Measurements from ENCODE around the gene PRDM16. TPM values are rescaled to one million over a fixed set of nuclear protein-coding genes. Genes with fewer than 3 reads are reported as not detected.

The PRDM16 gene
- total and polyA plus RNA-seq, 4 donors, result 0.05 to 0.67 (median 0.19) TPM

- Histone ChIP-seq H3K9ac (ENCODE audit: low read depth in 1 of 2, low read length in 2 of 2) (no peak overlapping the region), H3K36me3 (ENCODE audit: control insufficient read depth in 4 of 4, insufficient read depth in 3 of 4, low read depth in 1 of 4, low read length in 3 of 4) (no peaks in the 10 kb centered on the region), H3K27ac (ENCODE audit: low read depth in 1 of 2, low read length in 2 of 2) (no peak overlapping the region), H3K27me3 (ENCODE audit: control insufficient read depth in 4 of 4, insufficient read depth in 4 of 4, low read length in 3 of 4) (peaks cover 0 to 4% (median 2%) of the 10 kb centered on the region in 4 donors), H3K9me3 (ENCODE audit: control insufficient read depth in 4 of 4, low read length in 3 of 4) (no peaks in the 10 kb centered on the region), H3K4me1 (ENCODE audit: control insufficient read depth in 4 of 4, insufficient read depth in 4 of 4, low read length in 3 of 4) (no peaks in the 10 kb centered on the region), H3K4me3 (ENCODE audit: low read depth in 1 of 3, low read length in 3 of 3) (no peak overlapping the region)
- WGBS, result 77% methylated on average over 5 of the region's 5 CpGs
- DNase-seq (ENCODE audit: low spot score), result no peak
- TF ChIP-seq ZBTB33 (IDR thresholded peaks at IDR 0.05) (no peak), HNF4A (conservative IDR thresholded peaks at IDR 0.05) (no peak), MAX (IDR thresholded peaks at IDR 0.05) (no peak), TAF1 (conservative IDR thresholded peaks at IDR 0.05) (no peak), REST (IDR thresholded peaks at IDR 0.05) (no peak), GABPA (IDR thresholded peaks at IDR 0.05 in 1 of 2, conservative IDR thresholded peaks at IDR 0.05 in 1 of 2) (no peak), CTCF (IDR thresholded peaks at IDR 0.05; ENCODE audit: low read depth, low read length, missing input control) (no peak), NR2F2 (IDR thresholded peaks at IDR 0.05) (no peak)
These were observed 12.4 kb upstream of the PRDM16 start for GRCh38 chr1:3056641-3057040.

- no peak for DNase-seq (ENCODE audit: low spot score)
- Histone ChIP-seq H3K27me3 (ENCODE audit: control insufficient read depth in 4 of 4, insufficient read depth in 4 of 4, low read length in 3 of 4) (peaks cover 0 to 5% (median 2%) of the 10 kb centered on the region in 4 donors), H3K36me3 (ENCODE audit: control insufficient read depth in 4 of 4, insufficient read depth in 3 of 4, low read depth in 1 of 4, low read length in 3 of 4) (no peaks in the 10 kb centered on the region), H3K9ac (ENCODE audit: low read depth in 1 of 2, low read length in 2 of 2) (no peak overlapping the region), H3K4me1 (ENCODE audit: control insufficient read depth in 4 of 4, insufficient read depth in 4 of 4, low read length in 3 of 4) (peaks cover 0 to 2% (median under 1%) of the 10 kb centered on the region in 4 donors), H3K9me3 (ENCODE audit: control insufficient read depth in 4 of 4, low read length in 3 of 4) (no peaks in the 10 kb centered on the region), H3K27ac (ENCODE audit: low read depth in 1 of 2, low read length in 2 of 2) (no peak overlapping the region), H3K4me3 (ENCODE audit: low read depth in 1 of 3, low read length in 3 of 3) (no peak overlapping the region)
- 74% methylated on average over 10 of the region's 10 CpGs for whole genome bisulfite sequencing
- TF ChIP-seq FOXA2 (IDR thresholded peaks at IDR 0.05) (no peak), ATF3 (IDR thresholded peaks at IDR 0.05) (no peak), ZBTB33 (IDR thresholded peaks at IDR 0.05) (no peak), RXRA (IDR thresholded peaks at IDR 0.05) (no peak), REST (IDR thresholded peaks at IDR 0.05) (no peak), HNF4G (IDR thresholded peaks at IDR 0.05) (no peak), NR2F2 (IDR thresholded peaks at IDR 0.05) (no peak), EGR1 (IDR thresholded peaks at IDR 0.05; ENCODE audit: low read depth in 2 of 2) (no peak), HNF4A (conservative IDR thresholded peaks at IDR 0.05) (no peak), MAX (IDR thresholded peaks at IDR 0.05) (no peak), TAF1 (conservative IDR thresholded peaks at IDR 0.05) (no peak)
These were observed 10.6 kb upstream of the PRDM16 start for GRCh38 chr1:3058263-3059030.
